ENCODE measurements around the gene OBSCN.

OBSCN gene

GRCh38 chr1:228291906-228292608, 84.2 kb downstream of the OBSCN start:
- DNase-seq, result no peak
- in situ Hi-C loops (cut with HindIII; ENCODE audit: low pct_ligation_motif_present, low pct_unique_long_range_greater_than_20kb, low sequenced_read_pairs), result no loop called here

GRCh38 chr1:228292609-228292911, 84.7 kb downstream of the OBSCN start:
- DNase-seq, result no peak

GRCh38 chr1:228293393-228293792, 85.5 kb downstream of the OBSCN start:
- DNase-seq, result no peak
- in situ Hi-C loops (cut with HindIII; ENCODE audit: low pct_ligation_motif_present, low pct_unique_long_range_greater_than_20kb, low sequenced_read_pairs), result no loop called here

More at GRCh38 chr1:228292609-228292911, 84.7 kb downstream of the OBSCN start:
- in situ Hi-C loops (cut with HindIII; ENCODE audit: low pct_ligation_motif_present, low pct_unique_long_range_greater_than_20kb, low sequenced_read_pairs), result no loop called here

- in situ Hi-C loops (cut with HindIII; ENCODE audit: low pct_ligation_motif_present, low pct_unique_long_range_greater_than_20kb, low sequenced_read_pairs), result no loop called here
- DNase-seq, result no peak
These were observed 86.1 kb downstream of the OBSCN start for GRCh38 chr1:228293816-228294500.

- no peak for DNase-seq
- in situ Hi-C loops (cut with HindIII; ENCODE audit: low pct_ligation_motif_present, low pct_unique_long_range_greater_than_20kb, low sequenced_read_pairs), result no loop called here
These were observed 86.9 kb downstream of the OBSCN start for GRCh38 chr1:228294717-228295116.

GRCh38 chr1:228295201-228295600, 87.4 kb downstream of the OBSCN start:
- in situ Hi-C loops (cut with HindIII; ENCODE audit: low pct_ligation_motif_present, low pct_unique_long_range_greater_than_20kb, low sequenced_read_pairs), result no loop called here
- no peak for DNase-seq

- in situ Hi-C loops (cut with HindIII; ENCODE audit: low pct_ligation_motif_present, low pct_unique_long_range_greater_than_20kb, low sequenced_read_pairs), result no loop called here
These were observed 88.1 kb downstream of the OBSCN start for GRCh38 chr1:228295981-228296380.

GRCh38 chr1:228297242-228297641, 89.4 kb downstream of the OBSCN start:
- in situ Hi-C loops (cut with HindIII; ENCODE audit: low pct_ligation_motif_present, low pct_unique_long_range_greater_than_20kb, low sequenced_read_pairs), result no loop called here
- DNase-seq, result no peak

More at GRCh38 chr1:228295981-228296380, 88.1 kb downstream of the OBSCN start:
- no peak for DNase-seq

- in situ Hi-C loops (cut with HindIII; ENCODE audit: low pct_ligation_motif_present, low pct_unique_long_range_greater_than_20kb, low sequenced_read_pairs), result no loop called here
- no peak for DNase-seq
These were observed 90.0 kb downstream of the OBSCN start for GRCh38 chr1:228297822-228298221.

GRCh38 chr1:228298471-228298870, 90.6 kb downstream of the OBSCN start:
- in situ Hi-C loops (cut with HindIII; ENCODE audit: low pct_ligation_motif_present, low pct_unique_long_range_greater_than_20kb, low sequenced_read_pairs), result no loop called here
- DNase-seq, result no peak

- in situ Hi-C loops (cut with HindIII; ENCODE audit: low pct_ligation_motif_present, low pct_unique_long_range_greater_than_20kb, low sequenced_read_pairs), result no loop called here
- DNase-seq, result no peak
These were observed 91.4 kb downstream of the OBSCN start for GRCh38 chr1:228299211-228299610.

GRCh38 chr1:228299901-228300300, 92.1 kb downstream of the OBSCN start:
- in situ Hi-C loops (cut with HindIII; ENCODE audit: low pct_ligation_motif_present, low pct_unique_long_range_greater_than_20kb, low sequenced_read_pairs), result no loop called here
- DNase-seq, result no peak

- in situ Hi-C loops (cut with HindIII; ENCODE audit: low pct_ligation_motif_present, low pct_unique_long_range_greater_than_20kb, low sequenced_read_pairs), result no loop called here
- DNase-seq, result no peak
These were observed 94.2 kb downstream of the OBSCN start for GRCh38 chr1:228302086-228302485.

- no peak for DNase-seq
- in situ Hi-C loops (cut with HindIII; ENCODE audit: low pct_ligation_motif_present, low pct_unique_long_range_greater_than_20kb, low sequenced_read_pairs), result no loop called here
These were observed 95.8 kb downstream of the OBSCN start for GRCh38 chr1:228303596-228303995.

- in situ Hi-C loops (cut with HindIII; ENCODE audit: low pct_ligation_motif_present, low pct_unique_long_range_greater_than_20kb, low sequenced_read_pairs), result no loop called here
- DNase-seq, result no peak
These were observed 96.4 kb downstream of the OBSCN start for GRCh38 chr1:228304225-228304624.

GRCh38 chr1:228304766-228305395, 97.0 kb downstream of the OBSCN start:
- in situ Hi-C loops (cut with HindIII; ENCODE audit: low pct_ligation_motif_present, low pct_unique_long_range_greater_than_20kb, low sequenced_read_pairs), result no loop called here
- DNase-seq, result no peak

- in situ Hi-C loops (cut with HindIII; ENCODE audit: low pct_ligation_motif_present, low pct_unique_long_range_greater_than_20kb, low sequenced_read_pairs), result no loop called here
- DNase-seq, result no peak
These were observed 97.9 kb downstream of the OBSCN start for GRCh38 chr1:228305721-228306152.

GRCh38 chr1:228306275-228307217, 98.7 kb downstream of the OBSCN start:
- in situ Hi-C loops (cut with HindIII; ENCODE audit: low pct_ligation_motif_present, low pct_unique_long_range_greater_than_20kb, low sequenced_read_pairs), result no loop called here
- no peak for DNase-seq
